Measurements from ENCODE around the gene ATP9B. TPM values are rescaled to one million over a fixed set of nuclear protein-coding genes. Genes with fewer than 3 reads are reported as not detected.

ATP9B gene
- total RNA-seq, 1 experiment from 2014 or later: 20.9 TPM

GRCh38 chr18:79239631-79240030 lies 170.4 kb downstream of the ATP9B start:
- peaks cover 12 to 17% of the 10 kb centered on the region in 2 experiments for H3K4me1 Mint-ChIP-seq
- Histone ChIP-seq H2BK5ac (ENCODE audit: insufficient read length, low read length) (no peak overlapping the region), H2BK12ac (ENCODE audit: insufficient read length, low read depth, low read length) (no peak overlapping the region), H2BK120ac (ENCODE audit: low read depth, low read length, poor library complexity, severe bottlenecking) (no peak overlapping the region), H3K4me2 (ENCODE audit: insufficient read depth, insufficient read length, low read length) (no peak overlapping the region), H3K9ac (ENCODE audit: extremely low read depth, insufficient read length, low read length) (no peak overlapping the region), H3K4me1 (ENCODE audit: insufficient read depth, low read length) (no peaks in the 10 kb centered on the region), H3K18ac (ENCODE audit: insufficient read length, low read depth, low read length) (no peak overlapping the region), H3K14ac (ENCODE audit: insufficient read depth, low read length) (no peak overlapping the region; the same call in 1 of the 2 replicates), H3K9me3 (ENCODE audit: control insufficient read depth, low read depth, low read length) (no peaks in the 10 kb centered on the region), H3K23me2 (ENCODE audit: insufficient read length, low read depth, low read length, poor library complexity, severe bottlenecking) (no peaks in the 10 kb centered on the region), H4K5ac (ENCODE audit: insufficient read length, low read depth, low read length) (no peak overlapping the region), H2BK15ac (ENCODE audit: low read depth, low read length) (no peak overlapping the region), H4K91ac (ENCODE audit: insufficient read length, low read depth, low read length) (no peak overlapping the region), H4K20me1 (ENCODE audit: control insufficient read depth, insufficient read depth, insufficient read length) (peaks cover 3% of the 10 kb centered on the region), H4K8ac (replicated peaks; ENCODE audit: insufficient read length, low read depth, low read length) (no peak overlapping the region), H3K79me2 (ENCODE audit: insufficient read depth, low read length) (peaks cover 3% of the 10 kb centered on the region; the same call in 1 of the 2 replicates), H2BK20ac (ENCODE audit: low read depth, low read length, poor library complexity, severe bottlenecking) (no peak overlapping the region), H3K4ac (ENCODE audit: low read depth, low read length) (no peak overlapping the region), H3K27ac (ENCODE audit: insufficient read length, low read depth, low read length) (no peak overlapping the region), H3K56ac (ENCODE audit: insufficient read length, low read depth, low read length) (no peak overlapping the region), H3T11ph (ENCODE audit: low read length) (no peak overlapping the region), H3K79me1 (ENCODE audit: insufficient read depth, low read depth, low read length, poor library complexity, severe bottlenecking) (no peaks in the 10 kb centered on the region), H3K27me3 (ENCODE audit: insufficient read depth, low read length) (no peaks in the 10 kb centered on the region; the same call in 1 of the 2 replicates), H3K23ac (ENCODE audit: insufficient read length, low read depth, low read length) (no peak overlapping the region), H2AK5ac (ENCODE audit: insufficient read length, low read length) (no peak overlapping the region), H2AFZ (ENCODE audit: low read length) (no peak overlapping the region)
- WGBS (ENCODE audit: extremely low coverage, insufficient read length, low lambda C conversion rate): no CpG with 5 or more reads among the region's 12 CpGs
- DNase-seq: no peak
- H3K4me3 Mint-ChIP-seq: no peak overlapping the region
- H3K36me3 Mint-ChIP-seq (ENCODE audit: insufficient read depth in 1 of 3, low read depth in 3 of 3): no peaks in the 10 kb centered on the region
- H3K27me3 Mint-ChIP-seq (ENCODE audit: low read depth): no peaks in the 10 kb centered on the region
- TF ChIP-seq, protein P1, sequence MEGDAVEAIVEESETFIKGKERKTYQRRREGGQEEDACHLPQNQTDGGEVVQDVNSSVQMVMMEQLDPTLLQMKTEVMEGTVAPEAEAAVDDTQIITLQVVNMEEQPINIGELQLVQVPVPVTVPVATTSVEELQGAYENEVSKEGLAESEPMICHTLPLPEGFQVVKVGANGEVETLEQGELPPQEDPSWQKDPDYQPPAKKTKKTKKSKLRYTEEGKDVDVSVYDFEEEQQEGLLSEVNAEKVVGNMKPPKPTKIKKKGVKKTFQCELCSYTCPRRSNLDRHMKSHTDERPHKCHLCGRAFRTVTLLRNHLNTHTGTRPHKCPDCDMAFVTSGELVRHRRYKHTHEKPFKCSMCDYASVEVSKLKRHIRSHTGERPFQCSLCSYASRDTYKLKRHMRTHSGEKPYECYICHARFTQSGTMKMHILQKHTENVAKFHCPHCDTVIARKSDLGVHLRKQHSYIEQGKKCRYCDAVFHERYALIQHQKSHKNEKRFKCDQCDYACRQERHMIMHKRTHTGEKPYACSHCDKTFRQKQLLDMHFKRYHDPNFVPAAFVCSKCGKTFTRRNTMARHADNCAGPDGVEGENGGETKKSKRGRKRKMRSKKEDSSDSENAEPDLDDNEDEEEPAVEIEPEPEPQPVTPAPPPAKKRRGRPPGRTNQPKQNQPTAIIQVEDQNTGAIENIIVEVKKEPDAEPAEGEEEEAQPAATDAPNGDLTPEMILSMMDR (conservative IDR thresholded peaks at IDR 0.05): no peak
- no peaks in the 10 kb centered on the region for H3K9me3 Mint-ChIP-seq
- H3K27ac Mint-ChIP-seq: no peak overlapping the region
